ENCODE data around the gene GPR150. TPM values are rescaled to one million over a fixed set of nuclear protein-coding genes. Genes with fewer than 3 reads are reported as not detected.
"Not testable (repeated sequence)": the region's sequence is repeated elsewhere in the genome, so short reads cannot be mapped to it uniquely, and the experiment has no call there.

The GPR150 gene
- total and polyA plus RNA-seq, 2 experiments from 2014 or later: 0.10 to 0.21 TPM

GRCh38 chr5:95631991-95632675 is 12.2 kb downstream of the GPR150 start:
- Histone ChIP-seq H4K20me1 (replicated peaks; ENCODE audit: insufficient read depth) (no peaks in the 10 kb centered on the region), H3K4me3 (no peak overlapping the region), H3K4me1 (ENCODE audit: insufficient read depth) (no peaks in the 10 kb centered on the region), H2AFZ (peak overlapping the region; percentile 69; the same call in 1 of the 2 replicates), H3K9me2 (ENCODE audit: insufficient read depth) (0 out of 2 replicates have a peak, but pooled peaks cover 11% of the 10 kb centered on the region), H3K79me2 (replicated peaks; ENCODE audit: insufficient read depth) (no peaks in the 10 kb centered on the region), H3K36me3 (ENCODE audit: insufficient read depth) (peaks cover 8% of the 10 kb centered on the region), H3K27me3 (ENCODE audit: insufficient read depth) (no peaks in the 10 kb centered on the region), H3K4me2 (no peak overlapping the region), H3F3A (replicated peaks; ENCODE audit: low read depth) (no peaks in the 10 kb centered on the region), H3K27ac (ENCODE audit: low read depth) (no peak overlapping the region)
- Mint-ChIP-seq H3K27ac (no peak overlapping the region), H3K36me3 (ENCODE audit: low read depth) (peaks cover 26% of the 10 kb centered on the region), H3K4me3 (no peak overlapping the region), H3K9me3 (peaks cover 28% of the 10 kb centered on the region), H3K4me1 (no peaks in the 10 kb centered on the region), H3K27me3 (ENCODE audit: insufficient read depth, low read depth, poor library complexity) (peaks cover 3% of the 10 kb centered on the region)
- ATAC-seq (no peak), DNase-seq (ENCODE audit: low spot score) (no peak)
- TF ChIP-seq EZH2 (IDR thresholded peaks at IDR 0.05; ENCODE audit: low read depth, unreplicated experiment) (no peak), ZNF331 (CRISPR knock-in tag; IDR thresholded peaks at IDR 0.05; ENCODE audit: low read depth) (no peak), POLR2AphosphoS5 (IDR thresholded peaks at IDR 0.05; ENCODE audit: low read depth) (no peak)

- not testable (repeated sequence) for H3K4me3 ChIP-seq; H3K27me3 Mint-ChIP-seq (ENCODE audit: insufficient read depth, low read depth, poor library complexity); DNase-seq (ENCODE audit: low spot score); H3F3A ChIP-seq (replicated peaks; ENCODE audit: low read depth); H3K27ac ChIP-seq (ENCODE audit: low read depth); H2AFZ ChIP-seq; ATAC-seq; H3K27ac Mint-ChIP-seq; H3K4me1 ChIP-seq (ENCODE audit: insufficient read depth); H3K4me3 Mint-ChIP-seq; H3K4me1 Mint-ChIP-seq; H3K36me3 ChIP-seq (ENCODE audit: insufficient read depth); H3K79me2 ChIP-seq (replicated peaks; ENCODE audit: insufficient read depth); H4K20me1 ChIP-seq (replicated peaks; ENCODE audit: insufficient read depth); H3K4me2 ChIP-seq; H3K27me3 ChIP-seq (ENCODE audit: insufficient read depth)
- H3K9me2 ChIP-seq (ENCODE audit: insufficient read depth): 0 out of 2 replicates have a peak, but pooled peaks cover 11% of the 10 kb centered on the region
- Mint-ChIP-seq H3K36me3 (ENCODE audit: low read depth) (peaks cover 20% of the 10 kb centered on the region), H3K9me3 (peaks cover 22% of the 10 kb centered on the region)
Measured at GRCh38 chr5:95632942-95633341, 13.1 kb downstream of the GPR150 start.

- ATAC-seq: no peak
- Mint-ChIP-seq H3K36me3 (ENCODE audit: low read depth) (peaks cover 16% of the 10 kb centered on the region), H3K4me1 (no peaks in the 10 kb centered on the region), H3K27ac (no peak overlapping the region), H3K27me3 (ENCODE audit: insufficient read depth, low read depth, poor library complexity) (peaks cover 3% of the 10 kb centered on the region), H3K9me3 (peaks cover 15% of the 10 kb centered on the region), H3K4me3 (no peak overlapping the region)
- Histone ChIP-seq H3K9me2 (ENCODE audit: insufficient read depth) (0 out of 2 replicates have a peak, but pooled peaks cover 11% of the 10 kb centered on the region), H3F3A (replicated peaks; ENCODE audit: low read depth) (no peaks in the 10 kb centered on the region), H3K27me3 (ENCODE audit: insufficient read depth) (no peaks in the 10 kb centered on the region), H3K4me1 (ENCODE audit: insufficient read depth) (no peaks in the 10 kb centered on the region), H3K27ac (ENCODE audit: low read depth) (no peak overlapping the region), H2AFZ (no peak overlapping the region), H4K20me1 (replicated peaks; ENCODE audit: insufficient read depth) (no peaks in the 10 kb centered on the region), H3K79me2 (replicated peaks; ENCODE audit: insufficient read depth) (no peaks in the 10 kb centered on the region), H3K4me2 (no peak overlapping the region), H3K4me3 (no peak overlapping the region), H3K36me3 (ENCODE audit: insufficient read depth) (peaks cover under 1% of the 10 kb centered on the region)
- no peak for DNase-seq (ENCODE audit: low spot score)
- TF ChIP-seq CREB1 (CRISPR knock-in tag; IDR thresholded peaks at IDR 0.05; ENCODE audit: low read depth) (no peak), STAT1 (IDR thresholded peaks at IDR 0.05; ENCODE audit: unreplicated experiment) (no peak), REST (IDR thresholded peaks at IDR 0.05; ENCODE audit: unreplicated experiment) (no peak), ZNF114 (CRISPR knock-in tag; IDR thresholded peaks at IDR 0.05) (no peak), EZH2phosphoT487 (IDR thresholded peaks at IDR 0.05; ENCODE audit: unreplicated experiment) (no peak), ZNF331 (CRISPR knock-in tag; IDR thresholded peaks at IDR 0.05; ENCODE audit: low read depth) (no peak), CTCF (conservative IDR thresholded peaks at IDR 0.05; ENCODE audit: low read depth in 2 of 2) (no peak)
Measured at GRCh38 chr5:95633671-95634070, 13.8 kb downstream of the GPR150 start.
